SJCRH30 (cell line): Measurements from ENCODE around the gene MALSU1. TPM values are rescaled to one million over a fixed set of nuclear protein-coding genes. Genes with fewer than 3 reads are reported as not detected.
"Not testable (repeated sequence)": the region's sequence is repeated elsewhere in the genome, so short reads cannot be mapped to it uniquely, and the experiment has no call there.

ENCODE experiments used
- DNase-seq, 2 experiments: peaks; one replicate each; pipeline ENCODE4 v3.0.0-alpha.2; 2015 to 2020
- H3K27ac ChIP-seq: fragments of 250-450 bp; sonication (Bioruptor Pico); 2 replicates; pipeline ENCODE4 v1.5.1; 2020; ENCODE audit warnings: mild to moderate bottlenecking, moderate library complexity
- H3K27me3 ChIP-seq: fragments of 250-450 bp; sonication (Bioruptor Pico); 2 replicates; pipeline ENCODE4 v1.5.1; 2020; ENCODE audit warnings: mild to moderate bottlenecking, moderate library complexity
- H3K36me3 ChIP-seq: fragments of 250-450 bp; sonication (Bioruptor Pico); 2 replicates; pipeline ENCODE4 v1.5.1; 2020; ENCODE audit warnings: mild to moderate bottlenecking, moderate library complexity
- H3K4me1 ChIP-seq: fragments of 250-450 bp; sonication (Bioruptor Pico); 2 replicates; pipeline ENCODE4 v1.5.1; 2020; ENCODE audit warnings: mild to moderate bottlenecking, moderate library complexity
- H3K4me3 ChIP-seq: fragments of 250-450 bp; sonication (Bioruptor Pico); 2 replicates; pipeline ENCODE4 v1.5.1; 2020; ENCODE audit warnings: mild to moderate bottlenecking, moderate library complexity
- H3K9me3 ChIP-seq: fragments of 250-450 bp; sonication (Bioruptor Pico); replicated peaks from 2 replicates; pipeline ENCODE4 v1.5.1; 2020; ENCODE audit warnings: mild to moderate bottlenecking, moderate library complexity
- total RNA-seq: library from RNA; depleted of rRNA; stranded (reverse); fragments of >200 nt; shearing (Covaris generic); gene quantifications from 2 replicates; pipeline ENCODE4 v1.2.3, GENCODE V29; 2014

Gene MALSU1
- total RNA-seq, 1 experiment from 2014 or later = 86.7 TPM

DNA sequence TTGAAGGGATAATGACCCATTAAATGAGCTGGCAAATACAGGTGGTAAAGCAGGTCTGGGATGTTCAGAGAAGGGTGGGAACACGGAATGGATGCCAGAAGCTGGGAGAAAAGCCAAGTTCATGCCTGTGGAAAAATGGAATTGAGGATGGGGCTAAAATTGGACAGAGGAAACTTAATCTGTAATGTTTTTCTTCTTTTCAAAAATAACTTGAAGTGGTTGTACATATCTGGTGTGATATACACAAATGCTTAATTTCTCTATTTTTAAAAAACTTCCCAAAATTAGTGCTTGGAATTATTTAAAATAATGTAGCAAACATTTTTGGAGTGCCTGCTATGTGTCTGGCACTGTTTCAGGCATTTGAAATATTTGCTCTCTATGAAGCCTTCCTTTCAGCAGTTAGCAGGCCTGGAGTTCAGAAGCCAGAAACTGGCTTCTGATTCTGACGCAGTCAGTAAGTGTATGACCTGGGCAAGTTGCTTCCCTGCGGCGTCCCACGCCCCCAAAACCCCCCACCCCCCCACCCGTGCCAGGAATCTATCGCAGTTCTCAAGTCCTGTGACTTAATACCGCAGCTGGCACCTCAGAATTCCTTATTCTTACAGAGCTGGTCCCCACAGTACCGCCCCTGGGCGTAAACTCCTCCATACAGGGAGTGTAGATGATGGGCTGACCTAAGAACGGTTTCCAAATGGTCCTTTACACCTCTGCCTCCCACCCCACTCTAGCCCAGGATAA, 828 bp upstream of the MALSU1 start:
- Histone ChIP-seq H3K27ac (peak overlapping the region; percentile 59), H3K4me1 (peaks cover 12% of the 10 kb centered on the region), H3K4me3 (peak overlapping the region; percentile 90), H3K9me3 (no peaks in the 10 kb centered on the region), H3K36me3 (peaks cover 10% of the 10 kb centered on the region), H3K27me3 (no peaks in the 10 kb centered on the region)
- peak; percentile 58 to 66 for DNase-seq

DNA sequence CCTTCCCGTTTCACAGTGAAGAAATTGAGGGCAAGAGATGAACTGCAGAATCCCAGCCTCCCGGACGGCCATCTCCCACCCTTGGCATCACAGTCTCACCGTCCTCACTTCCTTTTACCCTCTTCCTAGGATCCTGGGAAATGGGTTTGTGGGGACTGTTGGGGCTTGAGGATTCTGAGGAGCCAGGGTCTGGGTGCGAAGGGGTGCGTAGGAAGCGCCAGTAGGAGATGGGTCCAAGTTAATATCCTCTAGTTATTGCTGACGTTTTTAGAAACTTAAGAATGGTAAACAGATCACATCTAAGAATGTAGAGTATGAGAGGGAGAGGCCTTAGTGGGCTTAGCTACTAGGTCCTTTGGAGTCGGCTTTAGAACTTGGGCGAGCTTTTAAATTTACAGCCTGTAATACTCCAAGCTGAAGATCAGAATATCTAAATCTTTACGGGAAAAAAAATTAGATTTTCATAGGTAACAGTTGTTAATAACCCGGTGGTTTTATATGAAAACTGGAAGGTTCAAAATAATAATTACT, 696 bp downstream of the MALSU1 start:
- Histone ChIP-seq H3K9me3 (no peaks in the 10 kb centered on the region), H3K27me3 (no peaks in the 10 kb centered on the region)
- DNase-seq = no peak

DNA sequence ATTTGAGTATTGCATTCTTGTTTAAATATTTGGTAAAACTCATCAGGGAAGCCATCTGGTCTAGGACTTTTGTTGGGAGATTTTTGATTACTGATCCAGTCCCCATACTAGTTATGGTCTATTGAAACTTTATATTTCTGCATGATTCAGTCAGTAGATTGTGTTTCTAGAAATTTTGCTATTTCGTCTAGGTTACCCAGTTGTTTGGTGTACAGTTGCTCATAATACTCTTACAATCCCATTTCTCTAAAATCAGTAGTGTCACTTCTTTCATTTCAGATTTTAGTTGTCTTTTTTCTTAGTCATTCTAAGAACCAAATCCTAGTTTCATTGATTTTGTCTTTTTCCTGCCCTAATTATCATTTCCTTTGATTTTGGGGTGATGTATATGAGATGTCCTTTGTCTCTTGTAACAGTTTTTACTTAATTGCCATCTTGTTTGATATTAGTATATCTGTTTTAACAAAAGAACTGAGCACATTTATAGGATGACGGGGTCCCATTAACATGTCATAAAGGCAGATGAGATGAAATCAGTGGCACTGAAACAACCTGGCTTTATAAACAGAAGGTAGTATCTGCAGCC, 7.9 kb downstream of the MALSU1 start:
- DNase-seq = no peak
- Histone ChIP-seq H3K36me3 (peaks cover 73% of the 10 kb centered on the region), H3K27ac (peak overlapping the region; percentile 1; the same call in 1 of the 2 replicates), H3K9me3 (no peaks in the 10 kb centered on the region; the same call in 1 of the 2 replicates), H3K4me1 (peaks cover 13% of the 10 kb centered on the region), H3K27me3 (no peaks in the 10 kb centered on the region), H3K4me3 (no peak overlapping the region)

More for the DNA sequence above, 696 bp downstream of the MALSU1 start:
- peaks cover 19% of the 10 kb centered on the region for H3K36me3 ChIP-seq
- peak overlapping the region; percentile 59 for H3K27ac ChIP-seq
- peaks cover 12% of the 10 kb centered on the region for H3K4me1 ChIP-seq
- peak overlapping the region; percentile 90 for H3K4me3 ChIP-seq

DNA sequence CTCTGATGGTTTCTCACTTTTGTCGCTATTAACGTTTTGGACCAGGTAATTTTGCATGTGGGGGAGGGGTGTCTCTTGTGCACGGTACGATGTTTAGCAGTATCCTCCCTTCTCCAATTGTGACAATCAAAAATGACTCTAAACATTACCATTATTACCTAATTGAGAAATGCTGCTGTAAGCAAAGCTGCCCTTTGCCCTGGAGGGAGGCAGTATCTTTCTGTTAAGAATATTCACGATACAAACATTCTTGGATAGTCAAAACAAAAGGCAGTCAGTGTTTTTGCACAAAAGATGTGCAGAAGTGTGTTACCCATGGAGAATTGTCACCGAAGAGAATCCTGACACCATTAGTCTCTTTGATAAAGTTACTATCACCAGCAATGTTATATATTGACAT, 9.6 kb downstream of the MALSU1 start:
- no peak for DNase-seq
- H3K9me3 ChIP-seq = no peaks in the 10 kb centered on the region; the same call in 1 of the 2 replicates
- H3K36me3 ChIP-seq = peaks cover 81% of the 10 kb centered on the region
- H3K27ac ChIP-seq = no peak overlapping the region
- no peaks in the 10 kb centered on the region for H3K27me3 ChIP-seq
- H3K4me3 ChIP-seq = no peak overlapping the region
- H3K4me1 ChIP-seq = peaks cover 13% of the 10 kb centered on the region

- not testable (repeated sequence) for H3K9me3 ChIP-seq, H3K27me3 ChIP-seq, H3K4me3 ChIP-seq, DNase-seq, H3K27ac ChIP-seq, H3K4me1 ChIP-seq
- peaks cover 88% of the 10 kb centered on the region for H3K36me3 ChIP-seq
These were observed 13.0 kb downstream of the MALSU1 start for GRCh38 chr7:23312141-23312540.

- Histone ChIP-seq H3K4me3 (no peak overlapping the region), H3K27ac (no peak overlapping the region), H3K27me3 (no peaks in the 10 kb centered on the region), H3K4me1 (peaks cover 3% of the 10 kb centered on the region; the same call in 1 of the 2 replicates), H3K36me3 (peaks cover 82% of the 10 kb centered on the region), H3K9me3 (no peaks in the 10 kb centered on the region)
- no peak for DNase-seq
These were observed 16.2 kb downstream of the MALSU1 start for GRCh38 chr7:23315366-23315765.

DNA sequence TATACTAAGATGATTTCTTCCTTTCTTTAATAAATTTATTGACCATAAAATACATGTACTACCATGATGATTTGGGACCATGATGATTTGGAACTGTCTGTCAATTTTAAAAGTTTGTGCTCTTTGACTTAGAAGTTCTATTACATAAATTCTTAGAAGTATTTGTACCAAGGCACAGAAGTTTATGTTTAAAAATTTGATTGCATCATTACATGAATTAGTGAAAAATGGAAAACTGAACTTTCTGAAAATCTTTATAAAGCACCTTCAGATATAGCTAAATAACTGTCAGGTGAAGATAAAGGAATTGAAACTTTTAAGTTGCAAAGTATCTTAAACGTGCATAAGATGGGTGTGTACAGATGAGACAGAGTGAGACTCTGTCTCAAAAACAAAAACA, 32.0 kb downstream of the MALSU1 start:
- no peak overlapping the region for H3K27ac ChIP-seq

GRCh38 chr7:23332193-23332592, 33.1 kb downstream of the MALSU1 start:
- H3K9me3 ChIP-seq = no peaks in the 10 kb centered on the region
- no peak for DNase-seq
- no peak overlapping the region for H3K4me3 ChIP-seq
- no peaks in the 10 kb centered on the region for H3K27me3 ChIP-seq
- peaks cover 83% of the 10 kb centered on the region for H3K36me3 ChIP-seq
- H3K27ac ChIP-seq = no peak overlapping the region
- no peaks in the 10 kb centered on the region for H3K4me1 ChIP-seq

More for the DNA sequence above, 32.0 kb downstream of the MALSU1 start:
- Histone ChIP-seq H3K36me3 (peaks cover 76% of the 10 kb centered on the region), H3K4me3 (no peak overlapping the region), H3K4me1 (no peaks in the 10 kb centered on the region), H3K27me3 (no peaks in the 10 kb centered on the region), H3K9me3 (no peaks in the 10 kb centered on the region)
- no peak for DNase-seq

DNA sequence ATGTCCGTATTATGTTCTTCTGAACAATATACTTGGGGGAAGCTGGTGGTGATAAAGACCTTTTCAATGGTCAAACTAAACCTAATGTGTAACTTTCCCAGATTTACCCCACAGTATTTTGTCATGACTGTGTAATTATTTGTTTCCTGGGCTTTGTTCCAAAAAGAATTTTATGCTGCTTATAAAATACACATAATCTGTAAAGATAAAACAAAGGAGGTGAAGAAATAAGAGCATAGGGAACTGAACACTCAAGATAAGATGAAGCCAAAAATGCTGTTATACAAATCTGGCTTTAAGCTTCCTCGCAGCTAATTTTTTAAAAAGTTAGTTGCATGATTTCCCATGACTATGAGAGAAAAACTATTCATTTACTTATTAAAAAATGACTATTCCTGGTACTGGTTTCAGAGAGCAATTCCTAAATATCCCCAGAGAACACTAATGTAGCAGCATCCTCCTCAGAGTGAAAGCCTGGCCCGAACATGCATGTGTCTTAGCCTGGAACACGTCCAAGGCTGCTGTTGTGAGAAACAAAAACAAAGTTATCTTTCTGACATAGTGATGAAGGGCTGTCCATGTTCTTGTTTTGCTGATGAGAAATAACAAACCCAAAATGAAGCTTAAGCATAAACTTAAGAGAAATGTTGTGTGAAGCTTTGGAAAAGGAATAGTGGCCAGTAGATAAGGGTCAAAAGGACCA, 33.9 kb downstream of the MALSU1 start:
- Histone ChIP-seq H3K36me3 (peaks cover 84% of the 10 kb centered on the region), H3K9me3 (no peaks in the 10 kb centered on the region), H3K27ac (no peak overlapping the region), H3K27me3 (no peaks in the 10 kb centered on the region), H3K4me1 (no peaks in the 10 kb centered on the region), H3K4me3 (no peak overlapping the region)
- no peak for DNase-seq

DNA sequence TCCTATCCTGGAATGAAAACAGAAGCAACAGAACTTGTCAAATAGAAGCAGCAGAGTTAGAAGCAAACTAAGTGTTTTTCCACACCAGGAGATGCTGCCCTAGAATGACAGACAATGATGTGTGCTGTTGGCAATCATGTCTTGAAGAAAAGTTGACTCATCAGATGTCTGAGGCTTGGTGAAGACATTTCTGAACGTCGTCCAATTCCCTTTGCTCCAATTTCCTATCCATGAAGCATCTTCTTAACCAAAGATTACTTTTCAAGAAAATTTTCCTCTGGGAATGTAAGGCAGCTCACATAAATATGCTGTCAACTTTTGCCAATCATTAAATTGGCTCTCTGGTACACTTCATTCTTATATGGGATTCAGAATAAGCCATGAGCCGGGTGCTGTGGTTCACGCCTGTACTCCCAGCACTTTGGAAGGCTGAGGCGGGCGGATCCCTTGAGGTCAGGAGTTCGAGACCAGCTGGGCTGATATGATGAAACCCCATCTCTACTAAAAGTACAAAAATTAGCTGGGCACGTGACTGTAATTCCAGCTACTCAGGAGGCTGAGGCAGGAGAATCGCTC, 34.6 kb downstream of the MALSU1 start:
- Histone ChIP-seq H3K36me3 (peaks cover 84% of the 10 kb centered on the region), H3K4me3 (no peak overlapping the region), H3K27me3 (no peaks in the 10 kb centered on the region), H3K27ac (no peak overlapping the region), H3K9me3 (no peaks in the 10 kb centered on the region), H3K4me1 (no peaks in the 10 kb centered on the region)
- DNase-seq = no peak

GRCh38 chr7:23334482-23335056, 35.4 kb downstream of the MALSU1 start:
- no peak for DNase-seq
- Histone ChIP-seq H3K27ac (no peak overlapping the region), H3K4me3 (no peak overlapping the region), H3K4me1 (no peaks in the 10 kb centered on the region), H3K27me3 (no peaks in the 10 kb centered on the region), H3K36me3 (peaks cover 84% of the 10 kb centered on the region), H3K9me3 (no peaks in the 10 kb centered on the region)

- Histone ChIP-seq H3K4me1 (no peaks in the 10 kb centered on the region), H3K27me3 (no peaks in the 10 kb centered on the region), H3K36me3 (peaks cover 85% of the 10 kb centered on the region), H3K9me3 (no peaks in the 10 kb centered on the region), H3K4me3 (no peak overlapping the region), H3K27ac (no peak overlapping the region)
- no peak for DNase-seq
These were observed 36.0 kb downstream of the MALSU1 start for GRCh38 chr7:23335136-23335535.

DNA sequence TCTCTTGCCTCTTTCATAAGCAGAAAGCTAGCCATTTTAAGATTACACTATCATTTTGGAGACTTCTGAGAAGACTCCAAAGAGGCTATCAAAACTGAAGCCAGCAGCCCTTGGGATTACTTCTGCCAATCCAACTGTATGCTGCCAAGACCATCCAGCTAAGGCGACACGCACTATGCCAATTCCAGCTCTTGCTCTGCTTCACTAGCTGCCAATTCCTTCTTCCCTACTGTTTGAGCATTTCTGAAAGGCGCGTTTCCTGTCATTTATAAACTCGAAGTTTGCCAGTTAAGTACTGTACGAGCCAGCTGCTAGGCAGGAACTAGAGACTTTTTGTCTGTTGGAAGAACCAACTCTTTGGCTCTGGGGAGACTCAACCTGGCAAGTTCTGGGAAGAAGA, 36.5 kb downstream of the MALSU1 start:
- peaks cover 87% of the 10 kb centered on the region for H3K36me3 ChIP-seq
- H3K27me3 ChIP-seq = no peaks in the 10 kb centered on the region
- H3K27ac ChIP-seq = no peak overlapping the region
- no peaks in the 10 kb centered on the region for H3K9me3 ChIP-seq
- no peaks in the 10 kb centered on the region for H3K4me1 ChIP-seq
- no peak for DNase-seq
- no peak overlapping the region for H3K4me3 ChIP-seq

DNA sequence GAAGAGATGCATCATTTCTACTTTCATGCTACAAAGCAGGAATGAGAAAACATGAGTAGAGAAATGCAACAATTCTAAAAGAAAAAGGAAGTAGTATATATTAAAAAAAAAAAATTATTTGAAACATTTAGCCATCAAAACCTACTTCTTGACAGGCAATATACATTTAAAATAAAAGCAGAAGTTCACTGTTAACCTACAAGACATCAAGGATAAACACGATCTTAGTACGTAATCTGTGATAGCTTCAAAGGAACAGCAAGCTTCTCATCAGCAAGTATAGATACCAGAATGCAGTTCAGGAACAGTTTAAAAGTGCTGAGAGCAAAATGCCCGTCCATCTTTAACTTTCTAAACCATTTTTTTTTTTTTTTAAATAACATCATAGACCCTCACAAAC, 36.9 kb downstream of the MALSU1 start:
- Histone ChIP-seq H3K36me3 (peaks cover 87% of the 10 kb centered on the region), H3K4me3 (no peak overlapping the region), H3K27me3 (no peaks in the 10 kb centered on the region), H3K4me1 (no peaks in the 10 kb centered on the region), H3K27ac (no peak overlapping the region), H3K9me3 (no peaks in the 10 kb centered on the region)
- no peak for DNase-seq
